ENCODE data around the gene FHAD1. TPM values are rescaled to one million over a fixed set of nuclear protein-coding genes. Genes with fewer than 3 reads are reported as not detected.

The FHAD1 gene
- polyA plus RNA-seq, 1 of the 3 experiments (the other 2 are of a cell fraction) = 0.48 TPM

GRCh38 chr1:15382601-15383518, 135.8 kb downstream of the FHAD1 start (continued):
- no peak for TF ChIP-seq SIN3A (IDR thresholded peaks at IDR 0.05; ENCODE audit: borderline replicate concordance, low read depth, low read length)
- TF ChIP-seq CTCF (IDR thresholded peaks at IDR 0.05) = no peak
- no peak for TF ChIP-seq MXI1 (IDR thresholded peaks at IDR 0.05; ENCODE audit: low read depth, low read length)

GRCh38 chr1:15383810-15384209, 136.8 kb downstream of the FHAD1 start:
- Histone ChIP-seq H3K4me3 (ENCODE audit: low read depth in 2 of 2, low read length in 1 of 2) (no peak overlapping the region), H3K9me2 (no peaks in the 10 kb centered on the region), H3F3A (replicated peaks; ENCODE audit: insufficient read depth) (no peaks in the 10 kb centered on the region), H4K20me1 (ENCODE audit: insufficient read depth) (no peaks in the 10 kb centered on the region), H3K9me3 (no peaks in the 10 kb centered on the region), H3K79me2 (ENCODE audit: insufficient read depth) (no peaks in the 10 kb centered on the region), H3K36me3 (replicated peaks in 1 of 2; ENCODE audit: control insufficient read depth in 1 of 2, insufficient read depth in 2 of 2, low read length in 1 of 2) (no peaks in the 10 kb centered on the region), H3K9ac (no peak overlapping the region), H3K4me1 (ENCODE audit: control insufficient read depth in 1 of 2, insufficient read depth in 2 of 2, low read depth in 1 of 2, low read length in 1 of 2) (peaks cover 0 to 20% of the 10 kb centered on the region in 2 experiments; a peak in 1 of 4 replicates), H3K27me3 (ENCODE audit: insufficient read depth) (no peaks in the 10 kb centered on the region), H3K27ac (ENCODE audit: low read depth in 2 of 2, low read length in 1 of 2) (no peak overlapping the region; a peak in 1 of 4 replicates), H2AFZ (ENCODE audit: low read depth) (no peak overlapping the region), H3K4me2 (no peak overlapping the region)
- 93% methylated on average over 5 of the region's 5 CpGs for WGBS (ENCODE audit: low lambda C conversion rate)
- DNase-seq = no peak
- POLR2A ChIA-PET = interaction anchor here (1.1 kb wide), 1 partner anchor 12 kb away, joined by 3 read pairs; no protein-coding TSS in a partner anchor
- TF ChIP-seq SIN3A (IDR thresholded peaks at IDR 0.05; ENCODE audit: borderline replicate concordance, low read depth, low read length) (no peak), CTCF (IDR thresholded peaks at IDR 0.05) (no peak), YY1 (IDR thresholded peaks at IDR 0.05; ENCODE audit: low read depth) (no peak), MXI1 (IDR thresholded peaks at IDR 0.05; ENCODE audit: low read depth, low read length) (no peak), FOSL2 (IDR thresholded peaks at IDR 0.05; ENCODE audit: borderline replicate concordance, low read depth) (no peak), EP300 (IDR thresholded peaks at IDR 0.05; ENCODE audit: borderline replicate concordance in 1 of 2, low read depth in 1 of 2, low read length in 1 of 2) (no peak), GABPA (IDR thresholded peaks at IDR 0.05; ENCODE audit: low read depth) (no peak)
- CTCF ChIA-PET = interaction anchor here (1.1 to 1.3 kb wide), 2 partner anchors 25 to 48 kb away, joined by 3 to 5 read pairs; no protein-coding TSS in a partner anchor

All from SK-N-SH (cell line).